ENCODE measurements around the gene PTPRCAP.

The PTPRCAP gene

GRCh38 chr11:67465189-67465510 lies 27.7 kb upstream of the PTPRCAP start:
- no peak for DNase-seq

- DNase-seq = peak; percentile 95
Measured at GRCh38 chr11:67464411-67465188, 27.1 kb upstream of the PTPRCAP start.

- peak; percentile 43 for DNase-seq
Measured at GRCh38 chr11:67463680-67464410, 26.4 kb upstream of the PTPRCAP start.

- no peak for DNase-seq
Measured at GRCh38 chr11:67463186-67463585, 25.7 kb upstream of the PTPRCAP start.

- no peak for DNase-seq
Measured at GRCh38 chr11:67458266-67458665, 20.8 kb upstream of the PTPRCAP start.

GRCh38 chr11:67457453-67457852 lies 20.0 kb upstream of the PTPRCAP start:
- no peak for DNase-seq

GRCh38 chr11:67456068-67456705 lies 18.7 kb upstream of the PTPRCAP start:
- DNase-seq = no peak

GRCh38 chr11:67455054-67455453 lies 17.6 kb upstream of the PTPRCAP start, which contains the start of gene CABP4:
CABP4 (plus strand) TSS chr11:67455354; CDS start chr11:67455424, 70 bp downstream.
- DNase-seq = no peak

GRCh38 chr11:67453816-67454732 lies 16.6 kb upstream of the PTPRCAP start:
- DNase-seq = no peak

- no peak for DNase-seq
Measured at GRCh38 chr11:67452141-67452952, 14.9 kb upstream of the PTPRCAP start, which contains the start of gene GPR152. GPR152 (minus strand) TSS chr11:67452729; CDS start chr11:67452724, 5 bp downstream.

- no peak for DNase-seq
Measured at GRCh38 chr11:67451658-67451976, 14.1 kb upstream of the PTPRCAP start.

- no peak for DNase-seq
Measured at GRCh38 chr11:67450796-67451657, 13.5 kb upstream of the PTPRCAP start.

GRCh38 chr11:67449116-67449844 lies 11.8 kb upstream of the PTPRCAP start:
- peak; percentile 32 for DNase-seq

- DNase-seq = no peak
Measured at GRCh38 chr11:67448220-67448609, 10.7 kb upstream of the PTPRCAP start.

- DNase-seq = no peak
Measured at GRCh38 chr11:67445515-67445914, 8.0 kb upstream of the PTPRCAP start.

GRCh38 chr11:67442504-67443404 lies 5.3 kb upstream of the PTPRCAP start:
- DNase-seq = no peak

GRCh38 chr11:67441731-67442351 lies 4.4 kb upstream of the PTPRCAP start:
- DNase-seq = no peak

- no peak for DNase-seq
Measured at GRCh38 chr11:67441098-67441563, 3.6 kb upstream of the PTPRCAP start.
